HG03064 (cell line): ENCODE results near the gene TEX261.

ENCODE experiments used
- ATAC-seq: cut with Tn5 transposase; IDR thresholded peaks from one replicate; pipeline ENCODE4 v1.9.1; 2021; ENCODE audit warnings: low read depth; ENCODE audit not compliant: unreplicated experiment

TEX261 gene

DNA sequence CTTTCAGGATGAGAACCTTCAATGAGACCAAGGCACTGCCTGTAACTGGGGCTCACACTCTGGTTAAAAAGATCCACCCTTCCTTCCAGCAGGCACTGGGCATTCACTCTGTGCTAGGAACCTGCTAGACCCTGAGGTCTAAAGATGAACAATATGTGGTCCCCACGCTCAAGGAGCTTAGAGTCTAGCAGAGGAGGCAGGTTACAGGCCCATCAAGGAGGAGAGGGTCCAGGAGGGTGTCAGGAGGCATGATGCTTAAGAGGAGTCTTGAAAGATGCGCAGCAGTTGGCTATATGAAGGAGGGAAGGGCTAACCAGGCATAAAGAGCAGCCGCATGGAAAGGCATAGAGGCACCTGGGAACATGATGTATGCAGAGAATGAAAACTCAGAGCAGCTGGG is 11.7 kb downstream of the TEX261 start:
- ATAC-seq, result no peak

DNA sequence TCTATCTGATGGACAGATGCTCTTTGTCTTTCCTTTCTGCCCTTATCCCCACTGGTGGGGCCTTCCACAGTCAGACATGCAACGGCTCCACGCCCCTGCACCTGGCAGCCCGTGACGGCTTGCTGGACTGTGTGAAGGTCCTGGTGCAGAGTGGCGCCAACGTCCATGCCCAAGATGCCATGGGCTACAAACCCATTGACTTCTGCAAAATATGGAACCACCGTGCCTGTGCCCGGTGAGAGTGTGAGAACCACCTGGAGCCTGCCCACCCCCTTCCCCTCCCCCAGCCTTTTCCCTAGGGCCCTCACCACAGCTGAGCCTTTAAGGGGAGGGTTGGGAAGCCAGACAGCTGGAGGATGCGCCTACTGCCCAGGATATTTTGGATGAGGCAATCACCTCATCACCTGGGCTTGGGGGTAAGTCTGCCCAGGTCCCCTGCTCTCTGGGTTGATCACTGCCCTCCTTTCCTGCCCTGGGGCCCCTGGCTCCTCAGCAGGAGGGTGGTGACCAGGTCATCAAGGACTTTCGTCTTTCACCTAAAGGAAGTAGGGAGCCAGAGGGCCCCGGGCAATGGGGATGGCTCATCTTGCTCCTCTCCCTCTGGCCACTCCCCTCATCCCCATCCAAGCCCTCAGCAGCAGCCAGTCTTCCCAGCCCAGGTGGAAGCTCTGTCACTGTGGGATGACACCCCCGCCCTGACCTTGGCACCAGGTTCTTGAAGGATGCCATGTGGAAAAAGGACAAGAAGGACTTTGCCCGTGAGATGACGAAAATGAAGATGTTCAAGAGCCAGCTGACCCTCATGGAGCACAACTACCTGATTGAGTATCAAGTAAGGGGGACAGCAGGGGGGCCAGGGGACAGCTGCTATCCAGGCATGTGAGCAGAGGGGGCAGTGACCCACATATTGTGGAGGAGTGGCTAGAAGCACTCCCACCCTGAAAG is 12.5 kb downstream of the TEX261 start:
- no peak for ATAC-seq

DNA sequence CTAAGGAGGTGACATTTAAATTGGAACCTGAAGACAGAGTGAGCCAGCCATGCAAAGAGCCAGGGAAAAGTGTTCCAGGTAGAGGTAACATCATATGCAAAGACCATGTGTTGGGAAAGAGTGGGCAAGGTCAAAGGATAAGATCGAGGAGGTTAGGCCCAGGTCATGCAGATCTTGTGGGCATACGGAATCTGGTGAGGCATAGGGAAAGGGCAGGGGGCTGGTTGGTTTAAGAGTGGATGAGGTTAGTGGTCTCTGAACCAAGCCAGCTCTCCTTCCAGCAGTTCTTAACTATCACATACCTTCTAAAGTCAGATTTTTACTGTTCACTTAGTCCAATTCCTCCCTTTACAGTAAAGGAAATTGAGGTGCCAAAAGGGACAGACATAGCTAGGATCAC is 13.3 kb downstream of the TEX261 start:
- ATAC-seq, result no peak

DNA sequence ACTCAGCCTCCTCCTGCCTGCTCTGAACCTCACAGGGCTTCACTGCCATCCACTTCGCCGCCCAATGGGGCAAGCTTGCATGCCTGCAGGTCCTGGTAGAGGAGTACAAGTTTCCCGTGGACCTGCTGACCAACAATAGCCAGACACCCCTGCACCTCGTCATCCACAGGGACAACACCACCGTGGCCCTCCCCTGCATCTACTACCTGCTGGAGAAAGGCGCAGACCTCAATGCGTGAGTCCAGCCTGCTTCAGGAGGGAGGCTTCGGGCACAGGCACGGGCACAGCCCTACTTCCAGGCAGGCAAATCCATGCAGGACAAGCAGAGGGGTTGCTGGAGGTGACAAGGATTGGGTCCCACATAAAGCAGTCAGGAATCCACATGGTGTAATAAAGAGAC is 15.0 kb downstream of the TEX261 start:
- no peak for ATAC-seq

DNA sequence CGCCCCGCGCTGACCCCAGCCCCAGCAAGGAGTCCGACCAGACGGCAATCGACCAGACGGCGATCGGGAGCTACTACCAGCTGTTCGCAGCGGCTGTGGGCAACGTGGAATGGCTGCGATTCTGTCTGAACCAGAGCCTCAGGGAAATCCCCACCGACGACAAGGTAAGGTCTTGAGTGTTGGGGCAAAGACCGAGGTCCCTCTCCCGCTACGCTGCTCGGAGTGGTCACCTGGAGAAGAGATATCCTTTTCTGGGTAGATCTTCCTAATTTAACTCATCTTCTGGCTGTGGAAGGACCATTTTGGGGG is 15.5 kb downstream of the TEX261 start:
- no peak for ATAC-seq

DNA sequence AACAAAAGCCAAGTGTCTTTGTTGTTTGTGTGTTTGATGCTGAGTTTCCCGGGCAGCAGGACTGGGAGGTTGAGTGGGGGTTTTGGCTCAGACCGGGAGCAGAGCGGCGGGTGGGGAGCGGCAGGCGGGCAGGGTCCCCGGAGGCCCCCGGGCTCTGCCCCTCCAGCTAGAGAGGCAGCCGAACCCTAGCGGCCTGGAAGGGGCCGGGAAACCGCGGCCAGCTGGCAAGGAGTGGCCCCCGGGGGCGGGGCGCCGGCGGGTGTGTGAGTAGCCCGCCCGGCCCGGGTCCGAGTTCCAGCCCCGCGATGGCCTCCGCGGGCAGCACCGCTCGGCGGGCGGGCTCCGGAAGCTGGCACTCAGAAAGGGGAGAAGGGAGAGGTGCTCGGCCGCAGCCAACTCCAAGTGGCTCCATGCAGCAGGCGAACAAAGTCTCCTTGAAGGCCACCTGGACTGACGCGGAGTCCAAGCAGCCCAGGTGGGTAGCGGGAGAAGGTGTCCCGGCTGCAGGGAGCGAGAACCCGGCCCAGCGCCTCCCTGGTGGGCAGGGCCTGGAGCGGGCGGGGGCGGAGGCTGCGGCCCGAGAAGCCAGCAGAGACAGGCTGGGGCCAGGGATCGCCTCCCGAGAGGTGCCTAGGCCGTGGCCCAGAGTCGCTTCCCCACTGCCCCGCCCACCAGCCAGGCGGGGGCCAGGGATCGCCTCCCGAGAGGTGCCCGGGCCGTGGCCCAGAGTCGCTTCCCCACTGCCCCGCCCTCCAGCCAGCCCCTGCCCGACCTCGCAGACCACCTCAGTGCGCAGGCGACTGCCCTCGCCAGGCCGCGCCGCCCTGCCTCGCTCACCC is 16.1 kb downstream of the TEX261 start, which contains the start of gene ANKRD53:
Gene ANKRD53, plus strand, starts transcription at position 290 of the 839 bp plus-strand sequence. Its CDS starts 16 bp downstream, at position 306.
- ATAC-seq, result no peak

DNA sequence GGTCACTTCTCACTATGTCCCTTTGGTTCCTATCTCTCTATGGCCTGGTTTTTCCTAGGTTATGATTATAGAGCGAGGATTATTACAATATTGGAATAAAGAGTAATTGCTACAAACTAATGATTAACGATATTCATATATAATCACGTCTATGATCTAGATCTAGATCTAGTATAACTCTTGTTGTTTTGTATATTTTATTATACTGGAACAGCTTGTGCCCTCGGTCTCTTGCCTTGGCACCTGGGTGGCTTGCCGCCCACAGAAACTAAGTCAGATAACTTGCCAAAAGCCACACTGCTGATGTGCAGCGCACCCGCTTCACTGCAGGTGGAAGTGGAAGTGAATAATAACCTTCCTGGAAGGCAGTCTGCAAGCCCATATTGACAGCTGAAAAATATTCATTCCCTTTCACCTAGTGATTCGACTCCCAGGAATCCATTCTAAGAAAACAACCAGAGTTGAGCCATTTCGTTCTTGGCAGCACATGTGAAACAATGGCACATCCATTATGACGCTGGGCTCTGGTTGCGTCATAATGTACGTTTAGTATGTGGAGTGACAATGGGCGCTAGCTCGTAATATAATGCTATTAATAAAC is 17.0 kb downstream of the TEX261 start:
- no peak for ATAC-seq

DNA sequence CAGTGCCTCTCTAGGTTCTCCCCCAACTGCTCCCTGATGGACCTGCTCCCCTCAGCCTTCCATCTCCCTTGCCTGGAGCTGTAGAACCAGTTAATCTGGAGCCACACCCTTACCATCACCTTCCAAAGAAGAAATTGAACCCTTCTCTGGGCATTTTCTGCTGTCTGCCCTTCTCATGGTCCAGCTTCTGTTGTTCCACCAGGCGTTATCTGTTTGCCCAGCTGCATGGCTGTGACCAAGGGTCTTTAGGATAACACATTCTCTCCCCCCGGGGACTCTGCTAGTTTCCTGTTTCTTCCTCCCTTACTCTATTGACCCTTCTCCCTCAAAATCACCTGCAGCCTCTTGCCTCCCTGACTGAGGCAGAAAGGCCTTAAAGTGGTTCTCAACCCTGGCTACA is 19.4 kb downstream of the TEX261 start:
- ATAC-seq, result no peak

DNA sequence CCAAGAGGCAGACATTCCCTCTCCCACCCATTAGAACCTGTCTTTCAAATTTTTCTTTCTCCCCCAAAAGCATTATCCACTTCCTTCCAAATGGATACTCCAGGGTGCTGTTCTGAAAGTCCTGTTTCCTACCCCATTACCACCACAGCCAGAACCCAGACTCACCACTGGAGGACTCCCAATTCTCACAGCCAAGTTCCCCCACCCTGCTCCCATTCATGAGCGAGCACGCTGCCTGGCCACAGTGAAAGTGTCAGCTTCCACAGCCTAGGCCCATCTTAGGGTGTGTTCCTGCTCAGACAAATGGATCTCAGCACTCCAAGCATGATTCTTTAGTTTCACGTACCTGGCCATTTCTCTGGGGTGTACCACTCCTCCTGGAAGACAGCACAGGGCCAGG is 20.1 kb downstream of the TEX261 start:
- ATAC-seq, result no peak

DNA sequence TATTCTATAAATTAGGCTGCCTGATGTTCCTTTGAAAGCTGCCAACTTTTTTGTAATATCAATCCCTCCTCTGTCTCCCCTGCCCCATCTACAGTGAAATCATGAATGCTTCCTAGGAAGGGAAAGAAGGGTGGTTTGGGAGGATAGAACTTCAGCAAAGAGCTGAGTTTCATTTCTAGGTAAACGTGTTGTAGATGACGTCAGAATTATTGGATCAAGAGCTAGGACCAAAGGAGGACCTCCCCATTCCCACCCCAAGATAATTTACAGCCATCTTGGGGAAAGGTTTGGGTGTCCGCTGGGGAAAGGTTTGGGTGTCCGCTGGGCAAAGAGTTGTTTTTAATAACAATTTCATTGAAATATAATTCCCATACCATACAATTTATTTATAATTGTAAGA is 27.5 kb downstream of the TEX261 start:
- ATAC-seq, result no peak

DNA sequence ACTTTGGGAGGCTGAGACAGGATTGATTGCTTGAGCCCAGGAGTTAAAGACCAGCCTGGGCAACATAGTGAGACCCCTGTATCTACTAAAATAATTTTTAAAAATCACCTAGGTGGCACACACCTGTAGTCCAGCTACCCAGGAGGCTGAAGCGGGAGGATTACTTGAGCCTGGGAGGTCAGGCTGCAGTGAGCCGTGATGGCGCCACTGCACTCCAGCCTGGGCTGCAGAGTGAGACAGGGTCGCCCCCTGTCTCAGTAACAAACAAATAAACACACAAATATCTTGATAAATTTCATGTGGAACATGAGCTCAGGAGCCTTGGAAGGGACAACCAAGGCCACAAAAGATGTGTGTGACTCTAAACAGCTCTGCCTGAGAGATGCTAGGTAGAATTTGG is 28.0 kb downstream of the TEX261 start:
- no peak for ATAC-seq

DNA sequence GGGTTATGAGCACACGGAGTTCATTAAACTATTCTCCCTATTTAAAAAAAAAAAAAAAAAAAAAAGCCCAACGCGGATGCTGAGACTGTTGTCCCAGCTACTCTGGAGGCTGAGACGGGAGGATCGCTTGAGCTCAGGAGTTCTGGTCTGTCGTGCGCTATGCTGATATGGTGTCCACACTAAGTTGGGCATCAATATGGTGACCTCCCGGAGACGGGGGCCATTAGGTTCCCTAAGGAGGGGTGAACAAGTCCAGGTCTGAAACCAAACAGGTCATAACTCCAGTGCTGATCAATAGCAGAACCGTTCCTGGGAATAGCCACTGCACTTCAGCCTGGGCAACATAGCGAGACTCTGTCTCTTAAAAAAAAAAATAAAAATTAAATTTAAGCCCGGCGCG is 29.2 kb downstream of the TEX261 start:
- no peak for ATAC-seq

DNA sequence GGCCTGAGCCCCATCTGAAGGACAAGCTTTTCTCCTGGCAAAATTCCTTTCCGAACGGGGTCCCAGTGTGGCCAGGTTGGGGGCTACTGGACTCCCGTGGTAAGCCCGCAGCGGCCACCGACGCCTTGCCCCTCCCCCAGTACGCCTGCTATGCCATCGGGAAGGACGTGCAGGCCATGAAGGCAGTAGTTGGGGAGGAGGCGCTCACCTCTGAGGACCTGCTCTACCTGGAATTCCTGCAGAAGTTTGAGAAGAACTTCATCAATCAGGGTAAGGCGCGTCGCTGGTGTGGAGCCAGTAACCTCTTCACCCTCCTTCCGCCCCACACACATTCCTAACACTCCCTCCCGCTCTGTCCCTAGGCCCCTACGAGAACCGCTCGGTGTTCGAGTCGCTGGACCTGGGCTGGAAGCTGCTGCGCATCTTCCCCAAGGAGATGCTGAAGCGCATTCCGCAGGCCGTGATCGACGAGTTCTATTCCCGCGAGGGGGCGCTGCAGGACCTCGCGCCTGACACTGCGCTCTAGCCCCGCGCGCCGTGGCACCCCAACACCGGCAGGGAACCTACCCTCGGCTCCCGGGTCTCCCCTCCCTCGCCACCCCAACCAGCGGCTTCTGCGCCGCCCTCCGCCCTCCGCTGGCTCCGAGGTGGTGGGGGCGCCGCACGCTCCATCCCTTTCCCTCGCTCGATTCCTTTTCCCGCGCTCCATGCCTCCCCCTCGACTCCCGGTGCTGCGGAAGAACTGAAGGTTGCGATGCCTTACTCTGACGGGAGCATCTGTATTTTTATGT is 29.9 kb downstream of the TEX261 start:
- ATAC-seq, result no peak

DNA sequence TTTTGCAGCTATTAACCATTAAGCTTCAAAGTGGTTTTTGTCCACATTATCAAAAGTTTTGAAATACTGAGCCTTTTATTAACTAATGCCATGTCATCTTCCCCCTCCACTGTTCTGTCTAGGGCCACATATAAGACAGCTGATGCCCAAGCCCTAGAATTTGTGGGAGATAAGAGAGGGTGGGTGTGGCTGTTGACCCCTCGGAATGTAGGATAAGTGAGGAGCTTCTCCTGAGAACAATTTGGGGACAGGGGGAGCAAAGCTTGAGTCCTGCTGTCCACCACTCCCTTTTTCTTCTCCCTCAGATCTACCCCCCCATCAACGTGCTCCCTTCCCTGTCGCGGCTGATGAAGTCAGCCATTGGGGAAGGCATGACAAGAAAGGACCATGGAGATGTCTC is 30.5 kb downstream of the TEX261 start:
- ATAC-seq, result no peak

DNA sequence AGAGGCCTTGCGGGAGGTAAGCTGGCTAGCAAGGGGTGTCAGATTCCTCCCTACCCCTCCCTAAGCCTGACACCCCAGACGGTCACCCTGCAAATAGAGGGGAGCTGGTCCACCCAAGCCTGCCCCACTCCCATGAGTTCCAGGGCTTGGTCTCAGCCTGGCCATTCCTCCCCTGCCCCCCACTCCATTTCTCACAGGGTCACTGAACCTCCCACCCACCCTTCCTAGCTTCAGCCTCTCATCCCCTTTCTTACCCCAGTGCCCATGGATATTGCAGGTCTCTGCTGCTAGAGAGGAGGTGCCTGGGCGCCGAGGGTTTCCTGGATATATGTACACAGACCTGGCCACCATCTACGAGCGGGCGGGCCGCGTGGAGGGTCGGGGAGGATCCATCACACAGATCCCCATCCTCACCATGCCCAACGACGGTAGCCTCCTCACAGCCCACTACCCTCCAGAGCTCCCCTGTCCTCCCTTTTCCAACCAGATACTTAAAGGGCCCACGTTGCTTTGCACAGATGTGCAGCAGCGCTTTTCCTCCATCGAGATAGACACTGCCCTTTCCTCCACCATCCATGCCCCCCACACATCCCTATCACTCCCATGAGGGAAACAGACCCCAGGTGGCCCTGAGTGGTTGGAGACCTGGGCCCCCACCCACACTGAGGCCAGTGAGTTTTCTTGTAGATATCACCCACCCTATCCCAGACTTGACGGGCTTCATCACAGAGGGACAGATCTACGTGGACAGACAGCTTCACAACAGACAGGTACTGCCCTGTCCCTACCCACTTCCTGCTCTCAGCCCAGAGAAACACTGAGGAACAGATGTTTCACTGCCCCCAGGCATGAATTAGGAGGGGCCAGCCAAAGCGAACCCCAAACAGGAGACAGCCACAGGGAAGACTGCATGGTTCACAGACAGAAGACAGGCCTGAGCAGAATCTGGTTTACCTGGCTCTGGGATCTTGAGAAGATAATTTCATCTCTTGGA is 31.5 kb downstream of the TEX261 start:
- ATAC-seq, result no peak

DNA sequence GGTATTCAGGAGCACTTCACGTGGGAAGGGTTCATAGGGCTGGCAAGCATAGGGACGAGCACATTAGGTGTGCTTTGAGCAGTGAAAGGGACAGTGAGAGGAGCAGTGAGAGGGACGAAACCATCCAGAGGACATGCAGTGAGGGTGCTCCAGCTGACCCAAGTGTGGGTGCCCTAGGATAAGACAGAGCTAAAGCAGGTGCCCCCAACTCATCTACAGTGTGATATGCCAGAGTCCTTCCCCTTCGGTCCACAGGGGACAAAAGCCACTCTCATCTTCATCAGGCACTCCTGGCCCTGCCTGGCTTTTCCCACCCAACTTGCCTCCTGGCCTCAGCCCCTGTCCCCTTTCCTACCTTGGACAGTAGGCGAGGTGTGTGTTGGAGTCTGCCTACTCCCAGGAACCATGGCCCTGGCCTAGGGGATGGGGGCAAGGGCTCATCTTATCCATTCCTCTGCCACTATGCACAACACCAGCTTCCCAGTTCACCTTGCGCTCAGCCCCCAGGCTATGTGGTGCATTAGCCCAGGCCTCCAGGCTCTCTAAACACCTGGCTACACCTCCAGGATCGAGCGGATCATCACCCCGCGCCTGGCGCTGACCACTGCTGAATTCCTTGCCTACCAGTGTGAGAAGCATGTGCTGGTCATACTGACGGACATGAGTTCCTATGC is 32.3 kb downstream of the TEX261 start:
- ATAC-seq, result no peak

DNA sequence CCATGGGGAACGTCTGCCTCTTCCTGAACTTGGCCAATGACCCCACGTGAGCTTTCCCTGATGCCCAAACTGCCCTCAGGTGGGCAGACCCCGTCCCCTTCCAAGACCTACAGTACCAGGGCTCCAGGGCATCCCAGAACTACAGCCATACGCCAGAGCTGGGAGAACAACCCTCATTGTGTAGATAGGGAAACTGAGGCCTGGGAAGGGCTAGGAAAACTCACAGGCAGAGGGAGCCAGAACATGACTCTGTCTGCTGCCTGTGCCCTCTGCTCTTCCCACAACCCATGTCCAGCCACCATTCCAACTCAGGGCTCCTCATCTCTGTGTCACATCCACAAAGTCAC is 33.1 kb downstream of the TEX261 start:
- ATAC-seq, result no peak

DNA sequence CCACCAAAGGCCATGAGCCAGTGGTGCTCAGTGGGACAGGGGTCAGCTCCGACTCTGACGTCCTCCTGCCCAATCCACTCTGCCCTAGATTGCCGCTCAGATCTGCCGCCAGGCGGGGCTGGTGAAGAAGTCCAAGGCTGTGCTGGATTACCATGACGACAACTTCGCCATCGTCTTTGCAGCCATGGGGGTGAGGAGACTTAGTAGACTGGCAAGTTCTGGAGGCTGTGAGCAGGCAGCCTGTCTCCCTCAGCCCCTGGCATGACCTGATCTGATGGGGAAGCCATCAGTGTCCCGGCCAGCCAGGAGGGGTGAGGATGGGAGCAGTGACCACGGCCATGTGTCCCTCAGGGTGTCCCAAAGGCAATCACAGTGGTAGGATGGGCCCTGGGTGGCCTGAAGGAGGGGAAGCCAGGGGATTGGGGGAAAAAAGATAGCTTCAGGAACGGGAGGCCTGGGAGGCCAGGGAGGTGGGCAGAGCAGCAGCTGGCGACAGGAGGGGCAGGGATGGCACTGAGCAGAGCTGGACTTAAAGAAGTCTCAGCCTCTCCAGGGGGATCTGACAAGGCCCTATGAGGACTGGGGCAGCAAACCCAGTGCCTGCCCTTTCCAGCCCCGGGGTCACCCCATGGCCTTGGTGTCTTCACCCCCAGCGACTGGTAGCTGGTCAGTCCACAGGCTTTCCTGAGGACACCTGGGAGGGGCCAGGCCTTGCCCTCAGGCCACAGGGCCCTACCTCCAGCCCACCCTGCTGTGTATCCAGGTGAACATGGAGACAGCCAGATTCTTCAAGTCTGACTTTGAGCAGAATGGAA is 33.6 kb downstream of the TEX261 start:
- no peak for ATAC-seq
